Osteocyte (in vitro differentiated cells): ENCODE results near the gene SAMHD1. TPM values are rescaled to one million over a fixed set of nuclear protein-coding genes. Genes with fewer than 3 reads are reported as not detected.

ENCODE experiments used
- DNase-seq: peaks from one replicate; pipeline ENCODE4 v3.0.0; 2021; ENCODE audit warnings: mixed read lengths; ENCODE audit not compliant: unreplicated experiment; ENCODE audit errors: extremely low spot score
- H3K27ac Mint-ChIP-seq: one replicate; pipeline ENCODE4 v1.8.0; 2021; ENCODE audit warnings: mild to moderate bottlenecking, mixed read lengths; ENCODE audit not compliant: unreplicated experiment
- H3K27me3 Mint-ChIP-seq: one replicate; pipeline ENCODE4 v1.8.0; 2021; ENCODE audit warnings: mixed read lengths; ENCODE audit not compliant: unreplicated experiment
- H3K36me3 Mint-ChIP-seq: one replicate; pipeline ENCODE4 v1.8.0; 2021; ENCODE audit warnings: mixed read lengths; ENCODE audit not compliant: unreplicated experiment
- H3K4me1 Mint-ChIP-seq: one replicate; pipeline ENCODE4 v1.8.0; 2021; ENCODE audit warnings: mixed read lengths; ENCODE audit not compliant: unreplicated experiment
- H3K4me3 Mint-ChIP-seq: one replicate; pipeline ENCODE4 v1.8.0; 2021; ENCODE audit warnings: mild to moderate bottlenecking, moderate library complexity, mixed read lengths; ENCODE audit not compliant: unreplicated experiment
- H3K9me3 Mint-ChIP-seq: one replicate; pipeline ENCODE4 v1.8.0; 2021; ENCODE audit warnings: mixed read lengths; ENCODE audit not compliant: unreplicated experiment
- total RNA-seq: library from RNA; stranded (reverse); gene quantifications from 2 replicates; pipeline ENCODE4 v1.2.1, GENCODE V29; 2021
- TF ChIP-seq, protein P1 (sequence below): fragments of 200-600 bp; sonication (generic); IDR thresholded peaks from 2 replicates; pipeline ENCODE4 v1.5.0; 2021; ENCODE audit warnings: antibody characterized with exemption, mild to moderate bottlenecking, moderate library complexity

Gene SAMHD1
- total RNA-seq, 1 donor from 2014 or later, result 19.5 TPM

DNA sequence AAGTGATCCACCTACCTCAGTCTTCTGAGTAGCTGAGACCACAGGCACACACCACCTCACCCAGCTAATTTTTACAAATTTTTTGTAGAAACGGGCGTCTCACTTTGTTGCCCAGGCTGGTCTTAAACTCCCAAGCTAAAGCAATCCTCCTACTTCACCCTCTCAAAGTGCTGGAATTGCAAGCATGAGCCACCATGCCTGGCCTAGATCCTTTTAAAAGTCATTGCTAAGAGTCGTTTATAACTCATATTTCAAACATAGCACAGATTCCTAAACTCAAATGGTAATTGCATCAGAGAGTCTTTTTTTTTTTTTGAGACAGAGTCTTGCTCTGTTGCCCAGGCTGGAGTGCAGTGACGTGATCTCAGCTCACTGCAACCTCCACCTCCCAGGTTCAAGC is 7.7 kb upstream of the SAMHD1 start:
- Mint-ChIP-seq H3K27ac (no peak overlapping the region), H3K4me1 (no peaks in the 10 kb centered on the region), H3K36me3 (no peaks in the 10 kb centered on the region), H3K27me3 (no peaks in the 10 kb centered on the region), H3K4me3 (no peak overlapping the region), H3K9me3 (no peaks in the 10 kb centered on the region)
- TF ChIP-seq, protein P1, sequence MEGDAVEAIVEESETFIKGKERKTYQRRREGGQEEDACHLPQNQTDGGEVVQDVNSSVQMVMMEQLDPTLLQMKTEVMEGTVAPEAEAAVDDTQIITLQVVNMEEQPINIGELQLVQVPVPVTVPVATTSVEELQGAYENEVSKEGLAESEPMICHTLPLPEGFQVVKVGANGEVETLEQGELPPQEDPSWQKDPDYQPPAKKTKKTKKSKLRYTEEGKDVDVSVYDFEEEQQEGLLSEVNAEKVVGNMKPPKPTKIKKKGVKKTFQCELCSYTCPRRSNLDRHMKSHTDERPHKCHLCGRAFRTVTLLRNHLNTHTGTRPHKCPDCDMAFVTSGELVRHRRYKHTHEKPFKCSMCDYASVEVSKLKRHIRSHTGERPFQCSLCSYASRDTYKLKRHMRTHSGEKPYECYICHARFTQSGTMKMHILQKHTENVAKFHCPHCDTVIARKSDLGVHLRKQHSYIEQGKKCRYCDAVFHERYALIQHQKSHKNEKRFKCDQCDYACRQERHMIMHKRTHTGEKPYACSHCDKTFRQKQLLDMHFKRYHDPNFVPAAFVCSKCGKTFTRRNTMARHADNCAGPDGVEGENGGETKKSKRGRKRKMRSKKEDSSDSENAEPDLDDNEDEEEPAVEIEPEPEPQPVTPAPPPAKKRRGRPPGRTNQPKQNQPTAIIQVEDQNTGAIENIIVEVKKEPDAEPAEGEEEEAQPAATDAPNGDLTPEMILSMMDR, result no peak
- DNase-seq, result no peak

DNA sequence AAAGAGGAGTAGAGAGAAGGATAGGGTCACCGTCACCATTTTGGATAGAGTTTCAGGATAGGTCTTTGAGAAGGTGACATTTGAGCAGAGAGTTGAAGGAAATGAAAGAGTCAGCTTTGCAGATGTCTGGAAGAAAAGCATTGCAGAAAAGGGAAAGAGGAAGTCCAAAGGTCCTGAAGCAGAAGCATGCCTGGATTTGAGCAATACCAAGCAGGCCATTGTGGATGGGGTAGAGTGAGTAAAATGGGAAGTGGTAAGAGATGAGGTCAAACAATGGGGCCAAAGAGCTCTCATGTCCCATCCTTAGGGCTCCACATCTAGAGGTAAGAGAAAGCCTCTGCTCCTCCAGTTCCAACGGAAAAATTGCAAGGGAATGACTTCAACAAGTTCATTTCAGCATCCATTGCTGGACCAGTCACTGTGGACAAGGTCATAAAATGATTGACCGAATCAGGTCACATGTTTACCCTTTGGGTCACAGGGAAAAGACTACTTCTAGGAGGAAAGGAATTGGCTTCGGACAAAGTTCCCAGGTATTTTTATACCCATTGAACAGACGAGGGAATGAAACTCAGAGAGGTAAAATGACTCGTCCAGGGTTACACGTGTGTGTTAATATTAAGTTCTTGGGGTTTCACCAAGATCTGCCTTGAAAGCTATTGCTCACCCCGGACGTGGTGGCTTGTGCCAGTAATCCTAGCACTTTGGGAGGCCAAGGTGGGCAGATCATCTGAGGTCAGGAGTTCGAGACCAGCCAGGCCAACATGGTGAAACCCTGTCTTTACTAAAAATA is 6.6 kb upstream of the SAMHD1 start:
- Mint-ChIP-seq H3K27ac (no peak overlapping the region), H3K4me1 (no peaks in the 10 kb centered on the region), H3K36me3 (no peaks in the 10 kb centered on the region), H3K9me3 (no peaks in the 10 kb centered on the region), H3K4me3 (no peak overlapping the region), H3K27me3 (no peaks in the 10 kb centered on the region)
- DNase-seq, result no peak
- TF ChIP-seq, protein P1, result no peak

DNA sequence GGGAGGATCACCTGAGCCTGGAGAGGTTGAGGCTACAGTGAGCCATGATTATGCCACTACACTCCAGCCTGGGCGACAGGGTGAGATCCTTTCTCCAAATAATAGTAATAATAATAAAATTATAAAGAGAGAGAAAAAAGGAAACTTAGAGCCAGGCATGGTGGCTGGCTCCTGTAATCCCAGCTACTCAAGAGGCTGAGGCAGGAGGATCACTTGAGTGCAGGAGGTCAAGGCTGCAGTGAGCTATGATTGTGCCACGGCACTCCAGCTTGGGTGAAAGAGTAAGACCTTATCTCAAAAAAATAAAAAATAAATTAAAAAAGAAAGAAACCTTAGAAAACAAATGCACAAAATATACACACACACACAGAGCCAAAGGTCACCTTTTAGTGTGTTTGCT is 5.2 kb upstream of the SAMHD1 start:
- H3K27ac Mint-ChIP-seq, result no peak overlapping the region
- H3K4me3 Mint-ChIP-seq, result no peak overlapping the region
- no peaks in the 10 kb centered on the region for H3K27me3 Mint-ChIP-seq
- H3K4me1 Mint-ChIP-seq, result peaks cover 3% of the 10 kb centered on the region
- no peaks in the 10 kb centered on the region for H3K36me3 Mint-ChIP-seq
- no peaks in the 10 kb centered on the region for H3K9me3 Mint-ChIP-seq
- DNase-seq, result no peak
- TF ChIP-seq, protein P1, result no peak

DNA sequence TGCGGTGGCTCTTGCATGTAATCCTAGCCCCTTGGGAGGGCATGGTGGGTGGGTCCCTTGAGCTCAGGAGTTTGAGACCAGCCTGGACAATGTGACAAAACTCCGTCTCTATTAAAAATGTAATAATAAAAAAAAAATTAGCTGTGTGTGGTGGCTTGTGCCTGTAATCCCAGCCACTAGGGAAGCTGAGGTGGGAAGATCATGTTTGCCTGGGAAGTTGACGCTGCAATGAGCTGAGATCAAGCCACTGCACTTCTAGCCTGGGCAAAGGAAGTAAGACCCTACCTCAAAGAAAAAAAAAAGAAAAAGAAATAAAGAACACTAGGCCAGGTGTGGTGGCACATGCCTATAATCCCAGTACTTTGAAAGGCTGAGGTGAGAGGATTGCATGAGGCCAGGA is 4.5 kb upstream of the SAMHD1 start:
- DNase-seq, result no peak
- Mint-ChIP-seq H3K27ac (no peak overlapping the region), H3K4me1 (peaks cover 6% of the 10 kb centered on the region), H3K9me3 (no peaks in the 10 kb centered on the region), H3K27me3 (no peaks in the 10 kb centered on the region), H3K4me3 (no peak overlapping the region), H3K36me3 (no peaks in the 10 kb centered on the region)
- TF ChIP-seq, protein P1, result no peak

DNA sequence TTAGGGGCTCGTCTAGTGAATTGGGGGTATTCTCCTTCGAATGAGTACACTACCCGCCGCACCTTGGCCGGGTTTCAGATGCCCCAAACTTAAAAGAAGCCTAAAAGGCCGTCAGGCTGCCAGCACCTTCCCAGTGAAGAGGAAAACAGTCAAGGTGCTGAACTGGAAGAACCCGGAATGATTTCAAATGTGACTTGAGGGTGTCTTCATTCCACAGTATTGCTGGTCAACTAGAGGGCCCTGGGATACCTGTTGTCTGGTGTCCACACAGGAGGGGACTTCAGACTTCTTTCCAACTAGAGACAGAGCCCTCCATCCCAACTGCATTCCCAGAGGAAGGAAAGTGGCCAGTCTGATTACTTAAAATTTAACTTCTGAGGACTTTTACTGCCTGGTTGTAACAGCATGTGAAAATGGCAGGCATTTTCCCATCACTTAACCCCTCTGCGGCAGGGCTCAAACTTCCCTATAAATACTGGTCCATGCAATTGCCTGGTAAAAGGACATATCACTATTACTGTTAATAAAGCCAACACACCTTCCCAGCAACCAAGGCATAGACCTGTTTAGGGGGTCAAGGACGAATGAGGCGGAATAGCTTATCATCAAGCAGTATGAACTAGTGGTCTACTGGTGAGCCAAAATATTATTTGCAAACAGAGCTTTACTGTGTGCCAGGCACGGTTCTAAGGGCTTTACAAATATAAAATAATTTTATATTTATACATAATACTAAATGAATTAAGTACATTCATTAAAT is 651 bp upstream of the SAMHD1 start:
- no peaks in the 10 kb centered on the region for H3K9me3 Mint-ChIP-seq
- no peaks in the 10 kb centered on the region for H3K36me3 Mint-ChIP-seq
- TF ChIP-seq, protein P1, result no peak
- H3K27ac Mint-ChIP-seq, result peak overlapping the region; percentile 85
- H3K4me3 Mint-ChIP-seq, result peak overlapping the region; percentile 93
- no peak for DNase-seq
- no peaks in the 10 kb centered on the region for H3K27me3 Mint-ChIP-seq
- H3K4me1 Mint-ChIP-seq, result peaks cover 17% of the 10 kb centered on the region
